ENCODE results near the gene ARFGAP3.

Gene ARFGAP3

GRCh38 chr22:42796081-42796480 is 61.0 kb downstream of the ARFGAP3 start:
- Histone ChIP-seq H3K27ac (no peak overlapping the region), H3K27me3 (replicated peaks) (no peaks in the 10 kb centered on the region), H3K36me3 (replicated peaks) (peaks cover 36% of the 10 kb centered on the region), H3K4me3 (ENCODE audit: low read depth, low read length) (no peak overlapping the region)
- in situ Hi-C loops (cut with HindIII; ENCODE audit: low pct_ligation_motif_present, low sequenced_read_pairs) = no loop called here
- no peak for TF ChIP-seq CTCF (IDR thresholded peaks at IDR 0.05; ENCODE audit: low read depth, low read length, missing control alignments)
- DNase-seq = no peak

- Histone ChIP-seq H3K27me3 (replicated peaks) (no peaks in the 10 kb centered on the region), H3K36me3 (replicated peaks) (peaks cover 26% of the 10 kb centered on the region), H3K27ac (no peak overlapping the region), H3K4me3 (ENCODE audit: low read depth, low read length) (no peak overlapping the region)
- no peak for DNase-seq
- in situ Hi-C loops (cut with HindIII; ENCODE audit: low pct_ligation_motif_present, low sequenced_read_pairs) = no loop called here
- TF ChIP-seq CTCF (IDR thresholded peaks at IDR 0.05; ENCODE audit: low read depth, low read length, missing control alignments) = peak; percentile 57
These were observed 62.2 kb downstream of the ARFGAP3 start for GRCh38 chr22:42794551-42795510.

GRCh38 chr22:42793848-42794405 is 63.1 kb downstream of the ARFGAP3 start:
- no peaks in the 10 kb centered on the region for H3K27me3 ChIP-seq (replicated peaks)
- H3K27ac ChIP-seq = no peak overlapping the region
- TF ChIP-seq CTCF (IDR thresholded peaks at IDR 0.05; ENCODE audit: low read depth, low read length, missing control alignments) = no peak
- no peak overlapping the region for H3K4me3 ChIP-seq (ENCODE audit: low read depth, low read length)
- peaks cover 17% of the 10 kb centered on the region for H3K36me3 ChIP-seq (replicated peaks)
- in situ Hi-C loops (cut with HindIII; ENCODE audit: low pct_ligation_motif_present, low sequenced_read_pairs) = no loop called here
- no peak for DNase-seq

GRCh38 chr22:42792909-42793847 is 63.9 kb downstream of the ARFGAP3 start:
- peaks cover 14% of the 10 kb centered on the region for H3K36me3 ChIP-seq (replicated peaks)
- no peak for TF ChIP-seq CTCF (IDR thresholded peaks at IDR 0.05; ENCODE audit: low read depth, low read length, missing control alignments)
- no peak overlapping the region for H3K27ac ChIP-seq
- in situ Hi-C loops (cut with HindIII; ENCODE audit: low pct_ligation_motif_present, low sequenced_read_pairs) = no loop called here
- DNase-seq = no peak
- H3K27me3 ChIP-seq (replicated peaks) = no peaks in the 10 kb centered on the region
- H3K4me3 ChIP-seq (ENCODE audit: low read depth, low read length) = no peak overlapping the region

GRCh38 chr22:42792453-42792908 is 64.6 kb downstream of the ARFGAP3 start:
- DNase-seq = no peak
- H3K4me3 ChIP-seq (ENCODE audit: low read depth, low read length) = no peak overlapping the region
- peaks cover 7% of the 10 kb centered on the region for H3K36me3 ChIP-seq (replicated peaks)
- no peak overlapping the region for H3K27ac ChIP-seq
- no peaks in the 10 kb centered on the region for H3K27me3 ChIP-seq (replicated peaks)
- in situ Hi-C loops (cut with HindIII; ENCODE audit: low pct_ligation_motif_present, low sequenced_read_pairs) = no loop called here
- TF ChIP-seq CTCF (IDR thresholded peaks at IDR 0.05; ENCODE audit: low read depth, low read length, missing control alignments) = no peak

Measured in brain microvascular endothelial cell (primary cell).